IMR-90 (cell line): ENCODE results near the gene SEPTIN8. TPM values are rescaled to one million over a fixed set of nuclear protein-coding genes. Genes with fewer than 3 reads are reported as not detected.

Experiments
- ATAC-seq: fragments of 200-7000 bp; cut with Tn5 transposase; 2 replicates; pipeline ENCODE4 v1.9.1; 2020; ENCODE audit warnings: low read depth, mild to moderate bottlenecking, moderate library complexity
- BruUV-seq: library from RNA; stranded (reverse); fragments of 400-500 nt; replicated peaks from 2 replicates; lab custom pipeline; 2021; lab: Mats Ljungman, UMichigan
- CTCF ChIA-PET: fragments of 300-600 bp; formaldehyde crosslinking; extraction: SDS; loops from one replicate; lab custom pipeline; 2021; ENCODE audit warnings: antibody characterized with exemption; lab: Yijun Ruan, JAX
- POLR2A ChIA-PET: fragments of 300-600 bp; sonication (Branson Sonifier 250); formaldehyde crosslinking; loops from one replicate; lab custom pipeline; 2022; ENCODE audit warnings: antibody characterized with exemption; ENCODE audit not compliant: unreplicated experiment; lab: Charles Lee
- DNase-seq: peaks from one replicate; pipeline ENCODE4 v3.0.0; 2013
- H2AFZ ChIP-seq: replicated peaks from 2 replicates; pipeline ENCODE3; 2013; ENCODE audit warnings: low read length, mild to moderate bottlenecking; ENCODE audit not compliant: poor library complexity
- H2AK5ac ChIP-seq: 2 replicates; pipeline ENCODE4 v1.6.1; 2013; ENCODE audit warnings: low read depth, low read length, inconsistent platforms
- H2AK9ac ChIP-seq: replicated peaks from 2 replicates; pipeline ENCODE3; 2013; ENCODE audit warnings: mild to moderate bottlenecking, low read depth, low read length, moderate library complexity; ENCODE audit not compliant: poor library complexity
- H2BK120ac ChIP-seq: 2 replicates; pipeline ENCODE4 v1.6.1; 2013; ENCODE audit warnings: low read depth, low read length, inconsistent platforms
- H2BK15ac ChIP-seq: 3 replicates; pipeline ENCODE4 v1.6.1; 2013; ENCODE audit warnings: low read depth, low read length, inconsistent platforms
- H2BK20ac ChIP-seq: 2 replicates; pipeline ENCODE4 v1.6.1; 2013; ENCODE audit warnings: low read depth, mild to moderate bottlenecking, inconsistent platforms, low read length, moderate library complexity
- H2BK5ac ChIP-seq: 2 replicates; pipeline ENCODE4 v1.6.1; 2013; ENCODE audit warnings: mild to moderate bottlenecking, low read depth, low read length, inconsistent platforms; ENCODE audit not compliant: poor library complexity, severe bottlenecking
- H3K14ac ChIP-seq: replicated peaks from 2 replicates; pipeline ENCODE4 v1.6.1; 2013; ENCODE audit warnings: low read depth, low read length, inconsistent platforms
- H3K18ac ChIP-seq: 2 replicates; pipeline ENCODE4 v1.6.1; 2013; ENCODE audit warnings: low read depth, low read length, control low read depth
- H3K23ac ChIP-seq: 2 replicates; pipeline ENCODE4 v1.6.1; 2013; ENCODE audit warnings: low read depth, low read length, inconsistent platforms
- H3K27ac ChIP-seq: 2 replicates; pipeline ENCODE4 v1.5.1; 2013; ENCODE audit warnings: mild to moderate bottlenecking, control low read depth, low read length; ENCODE audit not compliant: insufficient read depth
- H3K27me3 ChIP-seq: 2 replicates; pipeline ENCODE4 v1.6.1; 2013; ENCODE audit warnings: low read length; ENCODE audit not compliant: control insufficient read depth, insufficient read depth
- H3K36me3 ChIP-seq: 2 replicates; pipeline ENCODE4 v1.6.1; 2013; ENCODE audit warnings: low read length, mixed read lengths; ENCODE audit not compliant: control insufficient read depth, insufficient read depth
- H3K4ac ChIP-seq: 2 replicates; pipeline ENCODE4 v1.6.1; 2013; ENCODE audit warnings: low read depth, low read length, inconsistent platforms
- H3K4me1 ChIP-seq: 2 replicates; pipeline ENCODE4 v1.6.1; 2013; ENCODE audit warnings: low read length, mixed read lengths; ENCODE audit not compliant: control insufficient read depth, insufficient read depth
- H3K4me2 ChIP-seq: 2 replicates; pipeline ENCODE4 v1.6.1; 2013; ENCODE audit warnings: low read depth, mild to moderate bottlenecking, control low read depth, low read length, moderate library complexity
- H3K4me3 ChIP-seq: 2 replicates; pipeline ENCODE4 v1.5.1; 2013; ENCODE audit warnings: low read depth, mild to moderate bottlenecking, control low read depth, low read length, moderate library complexity; ENCODE audit not compliant: insufficient read depth
- H3K56ac ChIP-seq: 2 replicates; pipeline ENCODE4 v1.6.1; 2013; ENCODE audit warnings: low read length, inconsistent platforms; ENCODE audit not compliant: insufficient read depth; ENCODE audit errors: extremely low read depth
- H3K79me1 ChIP-seq, 2 experiments: 2 replicates each; pipeline ENCODE4 v1.6.1; 2013; ENCODE audit warnings: low read length in 2 of 2, inconsistent platforms in 1 of 2, low read depth in 1 of 2
- H3K9ac ChIP-seq: 2 replicates; pipeline ENCODE4 v1.6.1; 2013; ENCODE audit warnings: low read depth, low read length, control low read depth
- H3K9me1 ChIP-seq: 2 replicates; pipeline ENCODE4 v1.6.1; 2013; ENCODE audit warnings: low read length, inconsistent platforms; ENCODE audit not compliant: insufficient read depth
- H3K9me3 ChIP-seq: 2 replicates; pipeline ENCODE4 v1.6.1; 2013; ENCODE audit warnings: low read length; ENCODE audit not compliant: control insufficient read depth, insufficient read depth
- H4K20me1 ChIP-seq: 2 replicates; pipeline ENCODE4 v1.6.1; 2013; ENCODE audit warnings: low read length, inconsistent platforms; ENCODE audit not compliant: insufficient read depth
- H4K5ac ChIP-seq: 2 replicates; pipeline ENCODE4 v1.6.1; 2013; ENCODE audit warnings: mild to moderate bottlenecking, low read depth, low read length, control low read depth
- H4K8ac ChIP-seq, 2 experiments: 2 replicates each; pipeline ENCODE4 v1.6.1; 2013; ENCODE audit warnings: low read depth in 2 of 2, low read length in 2 of 2, control low read depth in 1 of 2, inconsistent platforms in 1 of 2
- H4K91ac ChIP-seq: 2 replicates; pipeline ENCODE4 v1.6.1; 2013; ENCODE audit warnings: low read depth, low read length, inconsistent platforms; ENCODE audit not compliant: insufficient read depth
- CEBPB ChIP-seq: IDR thresholded peaks from 2 replicates; pipeline ENCODE4 v1.6.1; 2012; ENCODE audit warnings: low read depth, low read length, improper control_type of control experiment
- CHD1 ChIP-seq: IDR thresholded peaks from 2 replicates; pipeline ENCODE4 v1.6.1; 2012; ENCODE audit warnings: low read depth, low read length, improper control_type of control experiment
- CTCF ChIP-seq: conservative IDR thresholded peaks from 2 replicates; pipeline ENCODE4 v1.5.1; 2012; ENCODE audit warnings: mild to moderate bottlenecking, low read depth, low read length, improper control_type of control experiment
- ELK1 ChIP-seq: fragments of 150-350 bp; IDR thresholded peaks from 2 replicates; pipeline ENCODE4 v1.6.1; 2016; ENCODE audit warnings: low read depth, mild to moderate bottlenecking, low read length, moderate library complexity, borderline replicate concordance
- FOS ChIP-seq: fragments of 150-350 bp; IDR thresholded peaks from 2 replicates; pipeline ENCODE4 v1.6.1; 2016; ENCODE audit warnings: low read depth, low read length
- MAFK ChIP-seq: IDR thresholded peaks from 2 replicates; pipeline ENCODE4 v1.6.1; 2012; ENCODE audit warnings: low read depth, low read length, improper control_type of control experiment
- MAZ ChIP-seq: IDR thresholded peaks from 2 replicates; pipeline ENCODE4 v1.6.1; 2012; ENCODE audit warnings: low read depth, mild to moderate bottlenecking, low read length, improper control_type of control experiment, moderate library complexity, borderline replicate concordance
- MXI1 ChIP-seq: IDR thresholded peaks from 2 replicates; pipeline ENCODE4 v1.6.1; 2012; ENCODE audit warnings: low read depth, mild to moderate bottlenecking, low read length, moderate library complexity, borderline replicate concordance
- NFE2L2 ChIP-seq: fragments of 150-350 bp; IDR thresholded peaks from 2 replicates; pipeline ENCODE4 v1.6.1; 2016; ENCODE audit warnings: low read depth, mild to moderate bottlenecking, low read length
- POLR2A ChIP-seq: IDR thresholded peaks from 2 replicates; pipeline ENCODE4 v1.6.1; 2012; ENCODE audit warnings: mild to moderate bottlenecking, low read depth, low read length
- RAD21 ChIP-seq: IDR thresholded peaks from 2 replicates; pipeline ENCODE4 v1.6.1; 2012; ENCODE audit warnings: low read length, improper control_type of control experiment
- RCOR1 ChIP-seq: IDR thresholded peaks from 2 replicates; pipeline ENCODE4 v1.6.1; 2012; ENCODE audit warnings: mild to moderate bottlenecking, low read length, improper control_type of control experiment; ENCODE audit not compliant: insufficient replicate concordance
- RFX5 ChIP-seq: IDR thresholded peaks from 2 replicates; pipeline ENCODE4 v1.8.0; 2012; ENCODE audit warnings: low read depth, mild to moderate bottlenecking, low read length, moderate library complexity
- SMC3 ChIP-seq: fragments of 150-350 bp; IDR thresholded peaks from 2 replicates; pipeline ENCODE4 v1.6.1; 2016; ENCODE audit warnings: low read depth, mild to moderate bottlenecking, antibody characterized with exemption, low read length, moderate library complexity
- USF2 ChIP-seq: fragments of 150-350 bp; IDR thresholded peaks from 2 replicates; pipeline ENCODE4 v1.6.1; 2017; ENCODE audit warnings: mild to moderate bottlenecking, antibody characterized with exemption, low read length, low read depth
- WGBS, 2 experiments: methylation state at CpG; one replicate each; pipeline versions ENCODE4 v1.1.5 to v1.1.7; 2013; ENCODE audit warnings: missing lambda C conversion rate in 2 of 2; ENCODE audit not compliant: insufficient read length in 1 of 2; ENCODE audit errors: extremely low coverage in 2 of 2; 5-methylcytosine and 5-hydroxymethylcytosine counted together
- dilution Hi-C: fragments of 300-500 bp; cut with HindIII; formaldehyde crosslinking; loops from one replicate; pipeline ENCODE4 v1.14.3; 2018; ENCODE audit warnings: low sequenced_read_pairs; ENCODE audit not compliant: unreplicated experiment
- in situ Hi-C: fragments of 300-500 bp; cut with MboI; formaldehyde crosslinking; loops from 3 replicates; pipeline ENCODE4 v1.14.3; 2019; ENCODE audit warnings: low sequenced_read_pairs, inconsistent platforms, mixed read lengths
- intact Hi-C: fragments of 100-400 bp; cut with micrococcal nuclease; formaldehyde crosslinking; loops from 2 replicates; pipeline ENCODE4 v1.10.0; 2022
- polyA plus RNA-seq, 3 experiments: library from polyadenylated mRNA; depleted of rRNA; stranded (reverse); fragments of >200 nt; gene quantifications; 2 replicates each; pipeline ENCODE4 v1.2.3, GENCODE V29; 2012; ENCODE audit warnings: low replicate concordance in 1 of 3
- total RNA-seq: library from RNA; depleted of rRNA; stranded (reverse); fragments of >200 nt; gene quantifications from 2 replicates; pipeline ENCODE4 v1.2.3, GENCODE V29; 2012

Gene SEPTIN8
- total and polyA plus RNA-seq, 2 of the 4 experiments (the other 2 are of a cell fraction) = 56.2 to 67.2 TPM

- Histone ChIP-seq H2BK120ac (no peak overlapping the region), H3K56ac (peak overlapping the region; percentile 4; the same call in 1 of the 2 replicates), H3K9ac (no peak overlapping the region), H2BK5ac (no peak overlapping the region), H2BK15ac (no peak overlapping the region), H3K36me3 (peaks cover 6% of the 10 kb centered on the region; the same call in 1 of the 2 replicates), H3K4me3 (no peak overlapping the region), H3K79me1 (peaks cover 13 to 32% of the 10 kb centered on the region in 2 experiments; a peak in 3 of 4 replicates), H3K4me1 (peaks cover 7% of the 10 kb centered on the region; the same call in 1 of the 2 replicates), H3K9me3 (no peaks in the 10 kb centered on the region), H3K9me1 (peaks cover 4% of the 10 kb centered on the region; the same call in 1 of the 2 replicates), H2AK5ac (no peak overlapping the region), H2BK20ac (no peak overlapping the region), H3K18ac (no peak overlapping the region), H2AK9ac (peak overlapping the region; percentile 75), H3K27me3 (no peaks in the 10 kb centered on the region), H3K4me2 (no peak overlapping the region), H3K14ac (0 out of 2 replicates have a peak overlapping the region, but pooled peaks have one; percentile 52), H2AFZ (no peak overlapping the region), H3K4ac (peak overlapping the region; percentile 16; the same call in 1 of the 2 replicates), H4K91ac (no peak overlapping the region), H3K27ac (no peak overlapping the region), H4K20me1 (no peaks in the 10 kb centered on the region), H4K5ac (no peak overlapping the region), H4K8ac (no peak overlapping the region), H3K23ac (peak overlapping the region; percentile 32; the same call in 1 of the 2 replicates)
- whole genome bisulfite sequencing, 2 experiments = 91% methylated on average over 3 of the region's 6 CpGs; no CpG with 5 or more reads in 1 of the 2 experiments
- ChIA-PET POLR2A (no interaction called here), CTCF (no interaction called here)
- in situ Hi-C loops (no loop called here), dilution Hi-C loops (no loop called here), intact Hi-C loops (no loop called here)
- DNase-seq (no peak), ATAC-seq (no peak)
- TF ChIP-seq RAD21 (no peak), CHD1 (no peak), MAZ (no peak), NFE2L2 (no peak), RCOR1 (no peak), ELK1 (no peak), FOS (no peak), USF2 (no peak), RFX5 (no peak), MAFK (no peak), POLR2A (no peak), SMC3 (no peak), MXI1 (no peak), CEBPB (no peak), CTCF (no peak)
- BruUV-seq = no TSS peak
Measured at GRCh38 chr5:132826424-132827082, 49.5 kb upstream of the SEPTIN8 start.
